Natural killer cell (primary cell): ENCODE measurements around the gene CMTM1. TPM values are rescaled to one million over a fixed set of nuclear protein-coding genes. Genes with fewer than 3 reads are reported as not detected.

Experiments used
- ATAC-seq, 3 donors: fragments of 150-1000 bp in 2 of 3; fragments of 200-7000 bp in 1 of 3; cut with Tn5 transposase; 1 replicate in 1 of 3; 2 replicates in 2 of 3; pipeline ENCODE4 v1.10.0; 2021; ENCODE audit warnings: mild to moderate bottlenecking in 2 of 3, moderate library complexity in 2 of 3
- DNase-seq, 2 donors: peaks; one replicate each; pipeline versions ENCODE4 v3.0.0 to v3.0.0-alpha.2; 2013 to 2021; ENCODE audit warnings: mixed read lengths in 1 of 2
- H3K27ac ChIP-seq: one replicate; pipeline ENCODE4 v1.5.1; 2013; ENCODE audit warnings: mild to moderate bottlenecking, low read length
- H3K27me3 ChIP-seq: one replicate; pipeline ENCODE4 v1.6.1; 2013; ENCODE audit warnings: low read length; ENCODE audit not compliant: control insufficient read depth, insufficient read depth
- H3K36me3 ChIP-seq: one replicate; pipeline ENCODE4 v1.6.1; 2013; ENCODE audit warnings: low read length; ENCODE audit not compliant: control insufficient read depth, insufficient read depth
- H3K4me1 ChIP-seq: one replicate; pipeline ENCODE4 v1.6.1; 2013; ENCODE audit warnings: low read length; ENCODE audit not compliant: control insufficient read depth, insufficient read depth
- H3K4me3 ChIP-seq: one replicate; pipeline ENCODE4 v1.5.1; 2013; ENCODE audit warnings: low read length
- H3K9me3 ChIP-seq: one replicate; pipeline ENCODE4 v1.6.1; 2013; ENCODE audit warnings: low read length; ENCODE audit not compliant: control insufficient read depth, insufficient read depth
- H3K27ac Mint-ChIP-seq, 2 donors: one replicate each; pipeline ENCODE4 v1.8.0; 2022; ENCODE audit warnings: mild to moderate bottlenecking in 2 of 2, mixed read lengths in 2 of 2, moderate library complexity in 1 of 2
- H3K27me3 Mint-ChIP-seq, 2 donors: one replicate each; pipeline ENCODE4 v1.8.0; 2022; ENCODE audit warnings: low read depth in 2 of 2, mixed read lengths in 2 of 2
- H3K36me3 Mint-ChIP-seq: one replicate; pipeline ENCODE4 v1.8.0; 2022; ENCODE audit warnings: mixed read lengths
- H3K4me1 Mint-ChIP-seq, 2 donors: one replicate each; pipeline ENCODE4 v1.8.0; 2022; ENCODE audit warnings: mixed read lengths in 2 of 2
- H3K4me3 Mint-ChIP-seq: one replicate; pipeline ENCODE4 v1.8.0; 2022; ENCODE audit warnings: mild to moderate bottlenecking, moderate library complexity, mixed read lengths
- H3K9me3 Mint-ChIP-seq, 2 donors: one replicate each; pipeline ENCODE4 v1.8.0; 2022; ENCODE audit warnings: mixed read lengths in 2 of 2
- WGBS: methylation state at CpG from one replicate; pipeline ENCODE4 v1.1.7; 2013; ENCODE audit warnings: missing lambda C conversion rate; ENCODE audit not compliant: insufficient coverage; 5-methylcytosine and 5-hydroxymethylcytosine counted together
- intact Hi-C: fragments of 100-400 bp; cut with micrococcal nuclease; formaldehyde crosslinking; loops from one replicate; pipeline ENCODE4 v1.14.2; 2022
- total RNA-seq, 4 donors: library from RNA; stranded (reverse); fragments of 120-200 nt in 1 of 4; gene quantifications; one replicate each; pipeline versions ENCODE4 v1.2.3 to v1.2.4, GENCODE V29; 2013 to 2022
- TF ChIP-seq, protein P1 (sequence below): fragments of 200-600 bp; IDR thresholded peaks from one replicate; pipeline ENCODE4 v1.8.0; 2022; ENCODE audit warnings: antibody characterized with exemption

CMTM1 gene
- total RNA-seq, 3 donors from 2014 or later (not counting 1 experiment from before 2014, with no cell fraction given), result 4.4 to 8.5 (median 7.8) TPM

DNA sequence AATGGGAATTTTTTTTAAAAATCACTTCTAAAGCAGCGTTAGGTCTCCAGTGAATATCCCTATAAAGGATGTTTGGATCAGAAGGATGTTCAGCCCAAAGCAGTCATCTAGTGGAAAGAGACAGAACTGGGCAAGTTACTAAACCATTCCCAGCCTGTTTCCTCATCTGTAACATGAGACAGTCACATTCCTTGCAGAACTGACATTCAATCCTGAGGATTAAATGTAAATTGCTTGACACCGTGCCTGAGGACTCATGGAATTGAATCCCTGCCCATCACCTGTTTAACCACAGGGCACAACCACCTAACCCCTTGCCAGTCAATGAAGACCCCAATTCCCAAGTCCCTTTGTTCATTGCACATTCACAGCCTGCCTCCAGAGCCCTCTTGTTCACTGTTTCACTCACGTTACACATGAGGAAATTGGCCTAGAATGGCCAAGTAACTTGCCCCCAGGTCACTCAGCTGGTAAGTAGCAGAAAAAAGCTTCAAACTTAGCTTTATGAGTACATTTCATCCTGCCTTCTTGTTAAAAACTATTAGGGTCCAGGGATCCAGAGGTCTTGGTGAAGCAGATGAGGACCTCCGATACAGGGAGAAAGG is 14.5 kb downstream of the CMTM1 start:
- Mint-ChIP-seq H3K36me3 (no peaks in the 10 kb centered on the region), H3K9me3 (no peaks in the 10 kb centered on the region), H3K4me3 (peak overlapping the region; percentile 3), H3K27ac (no peak overlapping the region), H3K4me1 (peaks cover 9 to 14% of the 10 kb centered on the region in 2 donors), H3K27me3 (peaks cover 12 to 30% of the 10 kb centered on the region in 2 donors)
- Histone ChIP-seq H3K27me3 (peaks cover 14% of the 10 kb centered on the region), H3K9me3 (no peaks in the 10 kb centered on the region), H3K36me3 (no peaks in the 10 kb centered on the region), H3K27ac (no peak overlapping the region), H3K4me1 (peaks cover 12% of the 10 kb centered on the region), H3K4me3 (no peak overlapping the region)
- ATAC-seq (no peak), DNase-seq (no peak)
- TF ChIP-seq, protein P1, sequence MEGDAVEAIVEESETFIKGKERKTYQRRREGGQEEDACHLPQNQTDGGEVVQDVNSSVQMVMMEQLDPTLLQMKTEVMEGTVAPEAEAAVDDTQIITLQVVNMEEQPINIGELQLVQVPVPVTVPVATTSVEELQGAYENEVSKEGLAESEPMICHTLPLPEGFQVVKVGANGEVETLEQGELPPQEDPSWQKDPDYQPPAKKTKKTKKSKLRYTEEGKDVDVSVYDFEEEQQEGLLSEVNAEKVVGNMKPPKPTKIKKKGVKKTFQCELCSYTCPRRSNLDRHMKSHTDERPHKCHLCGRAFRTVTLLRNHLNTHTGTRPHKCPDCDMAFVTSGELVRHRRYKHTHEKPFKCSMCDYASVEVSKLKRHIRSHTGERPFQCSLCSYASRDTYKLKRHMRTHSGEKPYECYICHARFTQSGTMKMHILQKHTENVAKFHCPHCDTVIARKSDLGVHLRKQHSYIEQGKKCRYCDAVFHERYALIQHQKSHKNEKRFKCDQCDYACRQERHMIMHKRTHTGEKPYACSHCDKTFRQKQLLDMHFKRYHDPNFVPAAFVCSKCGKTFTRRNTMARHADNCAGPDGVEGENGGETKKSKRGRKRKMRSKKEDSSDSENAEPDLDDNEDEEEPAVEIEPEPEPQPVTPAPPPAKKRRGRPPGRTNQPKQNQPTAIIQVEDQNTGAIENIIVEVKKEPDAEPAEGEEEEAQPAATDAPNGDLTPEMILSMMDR, result no peak
- 97% methylated on average over 4 of the region's 4 CpGs for WGBS
- intact Hi-C loops, result no loop called here

DNA sequence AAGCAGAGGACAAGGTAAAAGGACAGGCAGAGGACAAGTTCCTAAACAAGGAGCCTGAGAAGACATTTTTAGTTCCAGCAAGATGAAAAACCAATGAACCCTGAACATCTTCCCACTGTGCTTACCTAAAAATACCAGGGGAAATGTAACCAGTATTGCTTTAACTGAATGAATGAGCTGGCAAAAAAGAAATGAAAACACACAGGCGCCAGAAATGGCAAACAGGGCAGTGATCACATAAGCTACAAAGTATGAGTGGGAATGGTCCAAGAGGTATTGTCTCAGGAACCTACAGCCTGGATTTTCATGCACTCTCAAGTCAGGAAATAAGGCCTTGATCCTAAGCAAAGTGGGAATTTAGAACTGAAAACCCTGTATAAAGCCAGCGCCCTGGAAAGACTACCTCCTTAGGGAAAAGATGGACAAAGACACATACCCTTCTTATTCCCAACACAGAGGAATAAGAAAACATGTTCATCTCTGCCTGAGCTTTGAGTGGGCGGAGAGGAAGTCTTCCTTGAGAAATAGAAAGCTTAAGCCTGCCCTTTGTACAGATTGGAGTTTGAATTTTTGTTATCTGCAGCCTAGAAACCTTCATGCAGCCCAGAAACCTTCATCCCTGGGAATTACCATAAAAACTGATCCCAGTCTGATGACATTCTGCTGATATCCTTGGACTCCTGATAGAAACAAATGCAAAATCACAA is 15.2 kb downstream of the CMTM1 start:
- H3K9me3 Mint-ChIP-seq, result no peaks in the 10 kb centered on the region

DNA sequence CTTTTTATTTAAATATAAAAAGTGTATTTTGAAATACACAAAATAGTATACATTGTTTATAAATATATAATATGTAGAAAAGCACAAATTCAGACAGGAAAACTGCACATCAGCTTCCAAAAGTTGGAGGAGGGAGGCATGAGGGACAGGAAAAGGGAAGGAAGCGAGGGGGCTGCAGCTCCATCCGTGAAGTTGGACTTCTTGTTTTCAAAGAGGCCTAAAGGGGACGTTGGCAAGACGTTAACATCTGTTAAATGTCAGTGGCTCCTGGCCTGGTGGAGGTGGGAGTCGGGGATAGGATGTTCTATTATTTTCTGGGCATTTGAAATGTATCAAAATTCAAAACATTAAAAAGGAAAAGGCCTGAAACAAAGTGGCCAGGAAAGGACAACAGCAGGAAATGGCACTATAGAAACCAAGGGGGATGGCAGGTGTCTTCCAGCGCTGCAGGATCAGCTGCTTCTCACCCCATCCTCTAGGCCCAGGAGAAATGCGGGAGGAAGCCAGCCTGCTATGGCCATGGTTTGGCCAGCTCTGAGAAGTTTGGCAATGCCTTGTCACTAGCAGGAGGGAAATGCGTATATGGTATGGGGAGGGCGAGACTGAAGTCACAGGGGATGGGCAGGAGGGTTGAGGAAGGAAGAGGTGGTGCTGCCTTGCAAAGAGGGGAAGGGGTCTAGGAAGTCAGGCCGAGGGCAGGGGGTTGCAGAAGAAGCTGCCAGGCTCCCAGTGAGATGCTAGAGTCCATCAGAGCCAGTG is 19.4 kb downstream of the CMTM1 start:
- intact Hi-C loops, result loop anchor here (5.0 kb wide), 1 partner anchor 68 kb away; no protein-coding TSS in a partner anchor
- no peaks in the 10 kb centered on the region for H3K27me3 ChIP-seq
- no peaks in the 10 kb centered on the region for H3K36me3 Mint-ChIP-seq
- peaks cover 14% of the 10 kb centered on the region in 2 donors for H3K4me1 Mint-ChIP-seq
- TF ChIP-seq, protein P1, result no peak
- H3K27me3 Mint-ChIP-seq, result peaks cover 0 to 8% of the 10 kb centered on the region in 2 donors
- no peak overlapping the region for H3K27ac ChIP-seq
- WGBS, result 62% methylated on average over 10 of the region's 10 CpGs
- DNase-seq (no peak), ATAC-seq (no peak)
- no peak overlapping the region for H3K27ac Mint-ChIP-seq
- H3K4me3 Mint-ChIP-seq, result no peak overlapping the region
- no peaks in the 10 kb centered on the region for H3K9me3 ChIP-seq
- no peaks in the 10 kb centered on the region for H3K9me3 Mint-ChIP-seq
- H3K4me1 ChIP-seq, result peaks cover 15% of the 10 kb centered on the region
- H3K4me3 ChIP-seq, result no peak overlapping the region
- H3K36me3 ChIP-seq, result no peaks in the 10 kb centered on the region

More for the DNA sequence above, 15.2 kb downstream of the CMTM1 start:
- TF ChIP-seq, protein P1, result no peak
- Histone ChIP-seq H3K27me3 (peaks cover 14% of the 10 kb centered on the region), H3K4me1 (peaks cover 12% of the 10 kb centered on the region), H3K27ac (no peak overlapping the region), H3K4me3 (no peak overlapping the region), H3K36me3 (no peaks in the 10 kb centered on the region), H3K9me3 (no peaks in the 10 kb centered on the region)
- no peaks in the 10 kb centered on the region for H3K36me3 Mint-ChIP-seq
- intact Hi-C loops, result no loop called here
- peaks cover 12 to 30% of the 10 kb centered on the region in 2 donors for H3K27me3 Mint-ChIP-seq
- peaks cover 9 to 14% of the 10 kb centered on the region in 2 donors for H3K4me1 Mint-ChIP-seq
- H3K4me3 Mint-ChIP-seq, result no peak overlapping the region
- no peak overlapping the region for H3K27ac Mint-ChIP-seq
- ATAC-seq (no peak), DNase-seq (no peak)
- 74% methylated on average over 3 of the region's 3 CpGs for WGBS
